Activated CD8-positive, alpha-beta memory T cell treated with anti-CD3 and anti-CD28 coated beads for 4 hours (primary cell): ENCODE measurements around the gene C16orf95.
"Not testable (repeated sequence)": the region's sequence is repeated elsewhere in the genome, so short reads cannot be mapped to it uniquely, and the experiment has no call there.

Source experiments
- DNase-seq, 2 donors: peaks; one replicate each; pipeline ENCODE4 v3.0.0-alpha.2; 2020; ENCODE audit warnings: low read depth in 2 of 2

The C16orf95 gene

DNA sequence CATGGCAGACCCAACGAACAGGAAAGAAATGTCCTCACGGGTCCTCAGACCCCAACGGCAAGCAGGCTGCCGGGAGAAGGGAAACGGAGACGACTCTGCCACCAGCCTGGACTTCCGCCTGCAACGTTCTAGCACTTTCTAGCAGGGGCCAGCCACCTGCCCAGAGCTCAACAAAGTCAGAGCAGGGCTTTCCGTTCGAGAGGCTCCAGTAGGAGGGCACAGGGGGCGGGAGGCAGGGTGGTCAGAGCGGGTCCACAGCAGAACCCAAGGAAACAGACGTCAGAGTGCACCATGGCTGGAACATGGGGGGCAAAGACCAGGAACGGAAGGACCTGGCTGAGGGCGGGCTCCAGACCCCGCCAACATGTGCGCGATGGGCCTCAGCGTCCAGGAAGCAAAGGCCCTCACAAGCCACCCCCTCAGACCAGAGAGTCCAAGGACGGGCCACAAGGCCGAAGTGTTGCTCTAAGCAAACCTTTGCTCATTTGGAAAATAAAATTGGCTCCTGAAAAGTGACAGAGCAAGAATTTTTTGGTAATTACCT lies 29.4 kb upstream of the C16orf95 start:
- no peak for DNase-seq

GRCh38 chr16:87345726-87346424 lies 28.7 kb upstream of the C16orf95 start:
- no peak for DNase-seq

DNA sequence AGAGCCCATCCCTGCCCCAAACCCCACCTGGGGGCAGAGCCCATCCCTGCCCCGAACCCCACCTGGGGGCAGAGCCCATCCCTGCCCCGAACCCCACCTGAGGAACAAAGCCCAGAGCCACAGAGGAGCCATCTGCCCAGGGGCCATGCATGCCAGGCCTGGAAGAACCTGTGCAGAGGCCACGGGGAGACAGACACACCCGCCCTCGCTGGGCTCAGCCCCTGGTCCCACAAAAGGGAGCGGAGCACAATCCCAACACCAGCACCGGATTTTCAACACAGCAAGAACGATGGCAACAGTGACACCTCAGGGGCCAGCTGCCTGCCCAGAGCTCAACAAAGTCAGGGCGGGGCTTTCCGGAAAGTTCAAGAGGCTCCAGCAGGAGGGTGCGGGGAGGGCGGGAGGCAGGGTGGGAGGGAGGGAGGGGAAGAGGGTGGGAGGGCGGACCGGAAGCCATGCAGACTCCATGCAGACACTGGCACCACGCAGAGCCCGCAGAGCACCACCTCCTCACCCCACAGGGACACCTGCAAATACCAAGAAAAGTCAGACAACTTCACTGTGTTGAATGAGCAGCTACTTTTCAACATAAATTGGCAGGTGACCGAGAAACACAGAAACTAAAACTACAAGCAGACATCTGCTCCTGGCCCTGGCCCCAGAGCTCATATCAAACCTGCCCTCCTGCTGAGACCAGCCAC lies 27.9 kb upstream of the C16orf95 start:
- peak; percentile 16 to 33 for DNase-seq

GRCh38 chr16:87344165-87344930 lies 27.2 kb upstream of the C16orf95 start:
- DNase-seq: no peak

DNA sequence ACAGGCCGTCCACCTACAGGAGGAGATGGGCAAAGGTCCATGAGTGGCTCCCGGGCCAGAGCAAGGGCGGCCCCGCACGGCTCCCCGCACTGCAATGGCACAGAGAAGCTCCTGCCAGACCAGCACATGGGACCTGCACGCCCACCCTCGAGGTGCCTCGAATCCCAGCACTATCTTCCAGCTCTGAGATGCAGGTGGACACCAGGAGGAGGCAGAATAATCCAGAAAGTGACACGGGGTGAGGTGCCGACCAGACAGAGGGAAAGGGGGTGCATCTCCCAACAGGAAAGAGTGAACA lies 26.5 kb upstream of the C16orf95 start:
- DNase-seq: no peak

- DNase-seq: no peak
Measured at GRCh38 chr16:87342978-87343752, 26.0 kb upstream of the C16orf95 start.

DNA sequence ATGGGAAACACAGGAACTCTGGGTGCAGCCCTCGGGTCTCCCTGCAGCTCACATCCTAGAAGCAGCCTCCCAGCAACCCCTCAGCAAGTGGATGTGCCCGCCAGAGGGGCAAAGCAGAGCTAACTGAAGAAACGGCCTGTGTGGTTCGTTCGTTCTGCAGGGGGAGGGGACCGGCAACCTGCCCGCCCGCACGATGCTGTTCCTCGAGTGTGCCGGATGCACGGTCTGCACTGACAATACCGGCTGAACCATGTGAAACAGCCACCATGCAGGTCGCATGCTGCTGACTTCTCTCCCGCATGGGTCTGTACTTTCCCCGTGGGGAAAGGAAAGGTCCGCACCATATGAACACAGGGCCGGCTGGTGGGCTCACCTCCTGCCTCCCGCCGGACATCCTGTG lies 25.3 kb upstream of the C16orf95 start:
- DNase-seq: no peak

DNA sequence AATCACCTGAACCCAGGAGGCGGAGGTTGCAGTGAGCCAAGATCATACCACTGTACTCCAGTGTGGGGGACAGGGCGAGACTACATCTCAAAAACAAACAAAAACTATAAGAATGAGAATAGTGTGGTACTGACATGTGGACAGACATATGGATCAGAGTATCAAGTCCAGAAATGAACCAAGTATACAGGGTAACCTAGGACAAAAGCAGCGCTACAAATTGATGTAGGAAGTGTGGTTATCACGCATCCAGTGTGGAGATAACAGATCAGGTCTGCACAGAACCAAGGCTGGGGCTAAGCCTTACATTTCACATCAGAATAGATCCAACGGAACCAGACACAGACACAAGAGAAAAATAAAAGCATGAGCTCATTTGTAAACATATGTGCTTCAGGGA lies 23.0 kb upstream of the C16orf95 start:
- no peak for DNase-seq

GRCh38 chr16:87339724-87340105 lies 22.5 kb upstream of the C16orf95 start:
- DNase-seq: not testable (repeated sequence)

- no peak for DNase-seq
Measured at GRCh38 chr16:87339086-87339723, 22.0 kb upstream of the C16orf95 start.

DNA sequence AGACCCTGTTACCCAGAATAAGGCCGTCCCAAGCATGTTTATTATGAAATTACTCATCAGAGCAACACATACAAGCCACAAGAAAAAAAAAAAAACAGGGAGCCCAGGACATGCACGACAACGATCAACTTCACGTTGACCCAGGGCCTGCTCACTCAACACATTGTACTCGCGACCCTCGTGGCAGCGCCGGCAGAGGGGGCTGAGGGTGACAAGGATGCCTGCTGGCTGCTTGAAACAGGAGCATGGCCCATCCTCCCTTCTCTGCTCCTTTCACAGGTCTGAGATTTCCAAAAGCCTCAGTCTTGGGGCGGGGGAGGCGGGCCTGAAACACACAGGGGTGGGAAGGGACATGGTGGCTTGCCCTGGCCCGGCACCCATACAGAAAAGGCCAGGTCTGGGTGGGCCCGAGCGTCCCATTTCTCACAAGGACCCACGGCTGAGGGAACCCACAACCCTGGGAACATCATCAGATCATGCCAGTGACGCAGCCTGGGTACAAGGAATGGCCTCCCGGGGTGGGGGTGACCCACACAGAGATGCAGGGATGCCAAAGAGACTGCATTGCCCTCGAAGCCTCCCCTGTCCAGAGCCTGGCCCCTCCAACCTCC lies 21.1 kb upstream of the C16orf95 start:
- DNase-seq: no peak

- DNase-seq: no peak
Measured at GRCh38 chr16:87337262-87337771, 20.1 kb upstream of the C16orf95 start.

DNA sequence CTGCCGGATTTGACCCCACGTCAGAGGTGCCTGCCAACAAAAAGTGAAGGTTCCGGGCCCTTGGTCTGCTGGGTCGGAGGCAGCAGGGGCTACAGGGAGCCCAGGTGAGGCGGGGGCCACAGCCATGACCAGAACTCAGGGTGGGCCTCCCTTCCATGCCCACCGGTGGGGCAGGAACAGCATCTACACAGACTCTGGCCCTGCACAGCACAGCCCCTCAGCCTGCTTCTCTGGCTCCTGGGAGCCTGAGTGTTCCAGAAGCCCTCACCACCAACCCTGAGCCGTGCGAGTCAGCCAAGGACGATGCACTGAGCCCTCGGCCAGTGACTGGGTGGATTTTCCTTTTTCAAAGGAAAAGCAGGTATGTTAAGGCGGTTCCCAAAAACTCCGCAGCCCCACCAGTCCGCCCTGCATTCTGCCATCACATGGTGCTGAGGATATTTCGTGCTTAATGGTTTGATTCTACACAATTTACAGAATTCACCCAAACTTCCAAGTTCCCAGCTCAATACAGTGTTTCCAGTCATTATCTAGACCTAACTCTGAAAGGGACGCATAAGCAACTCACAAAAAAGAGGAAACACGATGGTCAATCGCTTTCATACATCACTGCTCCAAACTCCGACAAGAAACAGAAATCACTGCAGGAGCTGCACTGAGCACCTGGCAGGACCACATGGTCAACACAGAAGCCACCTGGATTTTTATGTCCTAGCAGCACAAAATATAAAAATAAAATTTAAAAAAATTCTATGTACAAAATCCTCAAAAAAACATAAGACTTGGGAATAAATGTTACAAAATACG lies 19.4 kb upstream of the C16orf95 start:
- DNase-seq: no peak

DNA sequence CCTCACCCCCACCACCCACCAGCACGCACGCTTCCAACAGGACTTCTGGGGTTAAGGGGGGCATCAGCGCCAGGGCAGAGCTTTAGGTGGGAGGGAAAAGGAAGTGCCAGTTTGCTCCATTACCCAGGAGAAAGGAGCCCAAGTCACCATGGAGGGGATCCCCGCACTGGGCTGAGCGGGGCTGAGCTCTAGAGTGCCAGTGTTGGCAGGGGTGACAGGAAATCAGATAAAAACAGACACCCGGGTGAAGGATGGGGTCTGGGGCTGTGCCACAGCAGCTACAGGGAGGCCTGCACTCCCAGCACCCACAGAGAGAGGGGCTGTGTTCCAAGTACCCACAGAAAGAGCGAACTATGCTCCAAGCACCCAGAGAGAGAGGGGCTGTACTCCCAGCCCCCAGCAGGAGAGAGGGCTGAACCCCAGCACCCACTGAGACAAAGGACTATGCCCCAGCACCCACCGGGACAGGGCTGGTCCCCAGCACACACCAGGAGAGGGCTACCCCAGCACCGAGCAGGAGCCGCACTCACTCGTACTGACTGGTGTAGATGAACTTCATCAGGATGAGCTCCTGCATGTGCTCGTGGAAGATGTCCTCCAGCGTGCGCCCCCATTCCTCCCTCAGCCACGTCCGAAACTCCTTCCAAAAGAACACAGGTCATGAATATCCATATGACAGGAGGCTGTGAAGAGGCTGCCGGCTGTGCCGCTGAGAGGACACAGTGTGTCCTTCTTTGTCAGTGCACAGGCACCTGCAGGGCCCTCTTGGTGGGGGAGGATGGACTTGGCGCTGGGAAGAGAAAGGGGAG lies 18.6 kb upstream of the C16orf95 start:
- no peak for DNase-seq

- no peak for DNase-seq
Measured at GRCh38 chr16:87334651-87335624, 17.7 kb upstream of the C16orf95 start.

GRCh38 chr16:87333581-87334331 lies 16.6 kb upstream of the C16orf95 start:
- DNase-seq: no peak

DNA sequence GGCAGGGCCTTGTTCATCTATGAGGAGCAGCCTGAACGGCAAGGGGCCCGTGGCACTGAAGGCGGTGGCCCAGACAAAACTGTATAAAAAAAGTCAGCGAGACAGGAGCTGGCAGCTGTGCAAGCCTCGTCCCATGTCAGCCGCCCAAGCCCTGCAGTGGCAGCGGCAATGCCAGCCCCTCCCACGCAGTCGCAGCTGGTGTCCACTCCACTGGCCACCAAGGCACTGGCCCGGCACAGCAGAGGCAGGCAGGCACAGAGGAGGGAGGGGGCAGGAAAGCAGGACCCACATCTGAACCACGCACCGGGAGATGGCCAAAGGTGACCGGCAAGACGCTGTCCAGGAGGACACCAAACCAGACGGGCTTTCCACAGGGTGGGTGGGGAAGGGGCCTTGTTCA lies 15.9 kb upstream of the C16orf95 start:
- DNase-seq: no peak
